Mammary epithelial cell (primary cell): ENCODE data around the gene RIPK3.

ENCODE experiments used
- EZH2 ChIP-seq: IDR thresholded peaks from 2 replicates; pipeline ENCODE4 v1.6.1; 2012; ENCODE audit warnings: low read length, inconsistent platforms, borderline replicate concordance
- TF ChIP-seq, protein P1 (sequence below), 2 donors: IDR thresholded peaks in 1 of 2; conservative IDR thresholded peaks in 1 of 2; 2 replicates each; pipeline ENCODE4 v1.5.1; 2011 to 2012; ENCODE audit warnings: inconsistent platforms in 2 of 2, low read length in 2 of 2, mild to moderate bottlenecking in 2 of 2, control low read depth in 1 of 2, low read depth in 1 of 2; ENCODE audit not compliant: insufficient read depth in 1 of 2; ENCODE audit errors: extremely low read depth in 1 of 2

DNA sequence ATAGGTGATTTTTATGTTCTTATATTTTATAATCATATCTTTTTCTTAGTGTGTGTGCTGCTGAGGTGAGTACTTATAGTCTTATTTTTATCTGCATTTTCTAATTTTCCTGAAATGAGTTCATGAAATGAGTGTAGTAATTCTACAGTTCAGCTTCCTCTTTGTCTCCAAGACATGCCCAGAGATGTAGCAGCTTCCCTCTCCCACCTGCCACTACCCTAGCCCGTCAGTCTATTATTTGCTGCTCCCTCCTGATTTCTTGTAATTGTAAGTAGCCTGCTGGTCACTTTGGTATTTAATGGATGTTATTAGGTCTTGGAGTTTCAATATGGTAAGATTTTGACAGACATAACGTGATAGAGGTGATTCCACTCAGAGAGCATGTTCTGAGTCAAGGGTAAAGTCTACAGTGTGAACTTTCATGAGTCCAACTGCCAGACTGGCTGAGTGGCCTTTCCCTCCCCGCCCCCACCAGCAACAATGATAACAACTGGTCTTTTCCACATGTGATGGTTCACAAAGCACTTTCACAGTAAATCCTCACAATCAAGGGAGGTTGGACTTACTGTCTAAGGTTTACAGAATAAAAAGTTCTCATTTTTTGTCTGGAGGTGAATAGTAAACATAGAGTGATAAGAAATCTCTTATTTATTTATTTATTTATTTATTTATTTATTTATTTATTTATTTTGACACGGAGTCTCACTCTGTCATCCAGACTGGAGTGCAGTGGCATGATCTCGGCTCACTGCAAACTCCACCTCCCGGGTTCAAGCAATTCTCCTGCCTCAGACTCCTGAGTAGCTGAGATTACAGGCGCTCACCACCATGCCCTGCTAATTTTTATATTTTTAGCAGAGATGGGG, 4.2 kb upstream of the RIPK3 start:
- TF ChIP-seq, protein P1, sequence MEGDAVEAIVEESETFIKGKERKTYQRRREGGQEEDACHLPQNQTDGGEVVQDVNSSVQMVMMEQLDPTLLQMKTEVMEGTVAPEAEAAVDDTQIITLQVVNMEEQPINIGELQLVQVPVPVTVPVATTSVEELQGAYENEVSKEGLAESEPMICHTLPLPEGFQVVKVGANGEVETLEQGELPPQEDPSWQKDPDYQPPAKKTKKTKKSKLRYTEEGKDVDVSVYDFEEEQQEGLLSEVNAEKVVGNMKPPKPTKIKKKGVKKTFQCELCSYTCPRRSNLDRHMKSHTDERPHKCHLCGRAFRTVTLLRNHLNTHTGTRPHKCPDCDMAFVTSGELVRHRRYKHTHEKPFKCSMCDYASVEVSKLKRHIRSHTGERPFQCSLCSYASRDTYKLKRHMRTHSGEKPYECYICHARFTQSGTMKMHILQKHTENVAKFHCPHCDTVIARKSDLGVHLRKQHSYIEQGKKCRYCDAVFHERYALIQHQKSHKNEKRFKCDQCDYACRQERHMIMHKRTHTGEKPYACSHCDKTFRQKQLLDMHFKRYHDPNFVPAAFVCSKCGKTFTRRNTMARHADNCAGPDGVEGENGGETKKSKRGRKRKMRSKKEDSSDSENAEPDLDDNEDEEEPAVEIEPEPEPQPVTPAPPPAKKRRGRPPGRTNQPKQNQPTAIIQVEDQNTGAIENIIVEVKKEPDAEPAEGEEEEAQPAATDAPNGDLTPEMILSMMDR (conservative IDR thresholded peaks at IDR 0.05 in 1 of 2, IDR thresholded peaks at IDR 0.05 in 1 of 2; ENCODE audit: extremely low read depth in 1 of 2, insufficient read depth in 1 of 2, low read depth in 1 of 2, low read length in 2 of 2): no peak
- no peak for TF ChIP-seq EZH2
